A673 (cell line): Measurements from ENCODE around the gene CYYR1. TPM values are rescaled to one million over a fixed set of nuclear protein-coding genes. Genes with fewer than 3 reads are reported as not detected.

Source experiments
- BruUV-seq: library from RNA; stranded (reverse); fragments of 400-500 nt; replicated peaks from 2 replicates; lab custom pipeline; 2021; lab: Mats Ljungman, UMichigan
- CTCF ChIA-PET: fragments of 300-600 bp; sonication (Branson Sonifier 250); formaldehyde crosslinking; loops from one replicate; lab custom pipeline; 2022; ENCODE audit warnings: antibody characterized with exemption; lab: Charles Lee
- POLR2A ChIA-PET: fragments of 300-600 bp; sonication (Branson Sonifier 250); formaldehyde crosslinking; loops from one replicate; lab custom pipeline; 2022; ENCODE audit warnings: antibody characterized with exemption; ENCODE audit not compliant: low non-redundant PET; lab: Charles Lee
- DNase-seq: peaks from one replicate; pipeline ENCODE4 v3.0.0-alpha.2; 2015; ENCODE audit warnings: low spot score
- H3K27ac ChIP-seq: fragments of 200-600 bp; sonication (generic); 2 replicates; pipeline ENCODE4 v1.5.1; 2016; ENCODE audit warnings: mixed run types, low read depth, mild to moderate bottlenecking, mixed read lengths, antibody characterized with exemption, low read length; ENCODE audit not compliant: poor library complexity, severe bottlenecking
- H3K27me3 ChIP-seq: fragments of 200-600 bp; sonication (generic); replicated peaks from 2 replicates; pipeline ENCODE4 v1.6.1; 2017; ENCODE audit warnings: mixed run types, low read depth, mild to moderate bottlenecking, mixed read lengths, antibody characterized with exemption, low read length; ENCODE audit not compliant: insufficient read depth, poor library complexity
- H3K36me3 ChIP-seq: fragments of 200-600 bp; sonication (generic); 2 replicates; pipeline ENCODE4 v1.6.1; 2016; ENCODE audit warnings: mixed run types, mild to moderate bottlenecking, mixed read lengths, antibody characterized with exemption, low read length; ENCODE audit not compliant: insufficient read depth, poor library complexity, severe bottlenecking
- H3K4me1 ChIP-seq: fragments of 200-600 bp; sonication (generic); 2 replicates; pipeline ENCODE4 v1.6.1; 2017; ENCODE audit warnings: mixed run types, mild to moderate bottlenecking, mixed read lengths, antibody characterized with exemption, low read length; ENCODE audit not compliant: insufficient read depth, poor library complexity, severe bottlenecking
- H3K4me3 ChIP-seq: fragments of 200-600 bp; sonication (generic); 2 replicates; pipeline ENCODE4 v1.5.1; 2016; ENCODE audit warnings: low read depth, mixed run types, mild to moderate bottlenecking, mixed read lengths, low read length; ENCODE audit not compliant: poor library complexity, severe bottlenecking
- H3K9me3 ChIP-seq: fragments of 200-600 bp; sonication (generic); 2 replicates; pipeline ENCODE4 v1.6.1; 2016; ENCODE audit warnings: mixed run types, low read depth, mild to moderate bottlenecking, mixed read lengths, antibody characterized with exemption, low read length; ENCODE audit not compliant: poor library complexity, severe bottlenecking
- CTCF ChIP-seq: fragments of 300-800, 200-600 bp; sonication (generic); conservative IDR thresholded peaks from 2 replicates; pipeline ENCODE4 v1.5.1; 2017; ENCODE audit warnings: low read depth, mild to moderate bottlenecking, antibody characterized with exemption, low read length, moderate library complexity, mixed read lengths
- EZH2 ChIP-seq: fragments of 200-600 bp; sonication (generic); IDR thresholded peaks from 2 replicates; pipeline ENCODE4 v1.6.1; 2017; ENCODE audit warnings: borderline replicate concordance, low read depth, mild to moderate bottlenecking, mixed read lengths, antibody characterized with exemption, low read length; ENCODE audit not compliant: poor library complexity, severe bottlenecking
- intact Hi-C: fragments of 100-400 bp; cut with micrococcal nuclease; formaldehyde crosslinking; loops from one replicate; pipeline ENCODE4 v1.10.0; 2022; ENCODE audit not compliant: unreplicated experiment
- total RNA-seq: library from RNA; stranded (reverse); gene quantifications from 2 replicates; pipeline ENCODE4 v1.2.3, GENCODE V29; 2021

The CYYR1 gene
- total RNA-seq, 1 experiment from 2014 or later, result 96.4 TPM

- no peaks in the 10 kb centered on the region for H3K4me1 ChIP-seq
- no peaks in the 10 kb centered on the region for H3K9me3 ChIP-seq
- ChIA-PET POLR2A (no interaction called here), CTCF (no interaction called here)
- no peak overlapping the region for H3K27ac ChIP-seq
- TF ChIP-seq CTCF, result no peak
- TF ChIP-seq EZH2, result no peak
- H3K27me3 ChIP-seq, result no peaks in the 10 kb centered on the region
- no peak for DNase-seq
- no TSS peak for BruUV-seq
- peaks cover 4% of the 10 kb centered on the region for H3K36me3 ChIP-seq
- H3K4me3 ChIP-seq, result no peak overlapping the region
- intact Hi-C loops, result no loop called here
These were observed 50.4 kb downstream of the CYYR1 start for GRCh38 chr21:26522704-26523103.

GRCh38 chr21:26519142-26519541 lies 53.9 kb downstream of the CYYR1 start:
- TF ChIP-seq EZH2, result no peak
- TF ChIP-seq CTCF, result no peak
- no TSS peak for BruUV-seq
- CTCF ChIA-PET, result no interaction called here

GRCh38 chr21:26515257-26515656 lies 57.8 kb downstream of the CYYR1 start:
- Histone ChIP-seq H3K4me3 (no peak overlapping the region), H3K9me3 (no peaks in the 10 kb centered on the region), H3K27ac (no peak overlapping the region), H3K36me3 (no peaks in the 10 kb centered on the region), H3K27me3 (no peaks in the 10 kb centered on the region), H3K4me1 (peaks cover 15% of the 10 kb centered on the region)
- DNase-seq, result no peak
- intact Hi-C loops, result no loop called here
- POLR2A ChIA-PET, result no interaction called here
- TF ChIP-seq EZH2 (no peak), CTCF (no peak)
- BruUV-seq, result no TSS peak
- CTCF ChIA-PET, result no interaction called here

More at GRCh38 chr21:26519142-26519541, 53.9 kb downstream of the CYYR1 start:
- Histone ChIP-seq H3K9me3 (no peaks in the 10 kb centered on the region), H3K27ac (no peak overlapping the region), H3K4me1 (peaks cover 7% of the 10 kb centered on the region), H3K27me3 (no peaks in the 10 kb centered on the region), H3K4me3 (no peak overlapping the region), H3K36me3 (no peaks in the 10 kb centered on the region)
- POLR2A ChIA-PET, result no interaction called here
- intact Hi-C loops, result no loop called here
- no peak for DNase-seq
